Endothelial cell of umbilical vein (primary cell): Measurements from ENCODE around the gene TNIP1. TPM values are rescaled to one million over a fixed set of nuclear protein-coding genes. Genes with fewer than 3 reads are reported as not detected.

ENCODE experiments used
- BruUV-seq: library from RNA; stranded (reverse); fragments of 400-500 nt; replicated peaks from 2 replicates; lab custom pipeline; 2021; lab: Mats Ljungman, UMichigan
- CTCF ChIA-PET: fragments of 300-600, 350-600 bp; sonication (Branson Sonifier 250); formaldehyde crosslinking; loops from one replicate; lab custom pipeline; 2021; ENCODE audit warnings: antibody characterized with exemption, inconsistent platforms; lab: Charles Lee
- POLR2A ChIA-PET: fragments of 300-600, 350-600 bp; sonication (Branson Sonifier 250); formaldehyde crosslinking; loops from one replicate; lab custom pipeline; 2021; ENCODE audit warnings: antibody characterized with exemption, inconsistent platforms; lab: Charles Lee
- DNase-seq: peaks from one replicate; pipeline ENCODE4 v3.0.0-alpha.2; 2011; ENCODE audit warnings: low read depth, low spot score
- FAIRE-seq: peaks from 2 replicates; lab custom pipeline; 2011; peaks lifted over from hg19 to GRCh38; lab: Jason Lieb, UNC
- H2AFZ ChIP-seq: 2 replicates; pipeline ENCODE4 v1.6.0; 2012; ENCODE audit warnings: low read depth, low read length, control low read depth, inconsistent platforms
- H3K27ac ChIP-seq: 2 replicates; pipeline ENCODE4 v1.5.1; 2011; ENCODE audit warnings: low read depth, mild to moderate bottlenecking, control low read depth, low read length, moderate library complexity; ENCODE audit not compliant: insufficient read depth
- H3K27me3 ChIP-seq, 2 experiments: 2 replicates each; pipeline versions ENCODE4 v1.6.0 to v1.6.1; 2011; ENCODE audit warnings: low read length in 2 of 2, mixed read lengths in 1 of 2; ENCODE audit not compliant: control insufficient read depth in 2 of 2, insufficient read depth in 2 of 2
- H3K36me3 ChIP-seq, 2 experiments: 2 replicates in 1 of 2; 3 replicates in 1 of 2; pipeline ENCODE4 v1.5.1; 2011; ENCODE audit warnings: low read length in 2 of 2, mild to moderate bottlenecking in 1 of 2, moderate library complexity in 1 of 2; ENCODE audit not compliant: control insufficient read depth in 2 of 2, insufficient read depth in 2 of 2; ENCODE audit errors: extremely low read depth in 1 of 2
- H3K4me1 ChIP-seq: 3 replicates; pipeline ENCODE4 v1.5.1; 2011; ENCODE audit warnings: mild to moderate bottlenecking, low read length; ENCODE audit not compliant: control insufficient read depth, insufficient read depth; ENCODE audit errors: extremely low read depth
- H3K4me2 ChIP-seq: 2 replicates; pipeline ENCODE4 v1.6.1; 2011; ENCODE audit warnings: low read length, control low read depth, mixed read lengths; ENCODE audit not compliant: insufficient read depth
- H3K4me3 ChIP-seq, 3 experiments: fragments of 200-600 bp in 1 of 3; sonication (generic), shearing (Covaris generic) in 1 of 3; replicated peaks in 1 of 3; 2 replicates each; pipeline ENCODE4 v1.5.1; 2011 to 2016; ENCODE audit warnings: control low read depth in 3 of 3, low read length in 3 of 3, mild to moderate bottlenecking in 2 of 3, inconsistent platforms in 1 of 3, low read depth in 1 of 3, moderate library complexity in 1 of 3; ENCODE audit not compliant: insufficient read depth in 1 of 3
- H3K79me2 ChIP-seq: 2 replicates; pipeline ENCODE4 v1.6.0; 2012; ENCODE audit warnings: low read length, inconsistent platforms; ENCODE audit not compliant: control insufficient read depth, insufficient read depth
- H3K9ac ChIP-seq: replicated peaks from 2 replicates; pipeline ENCODE3; 2011; ENCODE audit warnings: low read length, control low read depth; ENCODE audit not compliant: insufficient read depth; ENCODE audit errors: extremely low read depth
- H3K9me1 ChIP-seq: replicated peaks from 3 replicates; pipeline ENCODE4 v1.6.0; 2011; ENCODE audit warnings: mild to moderate bottlenecking, low read length; ENCODE audit not compliant: control insufficient read depth, insufficient read depth; ENCODE audit errors: extremely low read depth
- H3K9me3 ChIP-seq: replicated peaks from 2 replicates; pipeline ENCODE4 v1.5.1; 2012; ENCODE audit warnings: low read length, inconsistent platforms; ENCODE audit not compliant: control insufficient read depth, insufficient read depth
- H4K20me1 ChIP-seq: replicated peaks from 2 replicates; pipeline ENCODE3; 2011; ENCODE audit warnings: mild to moderate bottlenecking, low read length; ENCODE audit not compliant: control insufficient read depth, insufficient read depth; ENCODE audit errors: extremely low read depth
- CTCF ChIP-seq, 2 donors: IDR thresholded peaks; 1 replicate in 1 of 2; 2 replicates in 1 of 2; pipeline ENCODE4 v1.5.1; 2011; ENCODE audit warnings: low read length in 2 of 2, mild to moderate bottlenecking in 2 of 2, moderate library complexity in 2 of 2, control low read depth in 1 of 2, inconsistent platforms in 1 of 2, low read depth in 1 of 2; ENCODE audit not compliant: insufficient read depth in 1 of 2; ENCODE audit errors: extremely low read depth in 1 of 2
- EZH2 ChIP-seq: IDR thresholded peaks from 2 replicates; pipeline ENCODE4 v1.6.1; 2012; ENCODE audit warnings: borderline replicate concordance, low read depth, mild to moderate bottlenecking, moderate library complexity, low read length, inconsistent platforms; ENCODE audit not compliant: severe bottlenecking
- FOS ChIP-seq: IDR thresholded peaks from 2 replicates; pipeline ENCODE4 v1.6.1; 2011; ENCODE audit warnings: mild to moderate bottlenecking, low read length, moderate library complexity, borderline replicate concordance; ENCODE audit not compliant: insufficient read depth
- GATA2 ChIP-seq: IDR thresholded peaks from 2 replicates; pipeline ENCODE4 v1.7.0; 2011; ENCODE audit warnings: low read depth, mild to moderate bottlenecking, moderate library complexity, mixed read lengths, low read length; ENCODE audit not compliant: insufficient read length, insufficient read depth
- JUN ChIP-seq: IDR thresholded peaks from 2 replicates; pipeline ENCODE4 v1.6.1; 2011; ENCODE audit warnings: borderline replicate concordance, low read depth; ENCODE audit not compliant: insufficient read length, insufficient read depth
- MYC ChIP-seq: IDR thresholded peaks from one replicate; pipeline ENCODE4 v1.6.1; 2011; ENCODE audit warnings: mild to moderate bottlenecking, low read depth, low read length
- POLR2A ChIP-seq: IDR thresholded peaks from 2 replicates; pipeline ENCODE4 v1.6.1; 2012; ENCODE audit warnings: low read depth, mild to moderate bottlenecking, control low read depth, low read length
- POLR2AphosphoS5 ChIP-seq: IDR thresholded peaks from 2 replicates; pipeline ENCODE4 v1.6.1; 2012; ENCODE audit warnings: low read depth, mild to moderate bottlenecking, control low read depth, low read length, moderate library complexity; ENCODE audit not compliant: insufficient read depth
- dilution Hi-C: fragments of 300-500 bp; cut with MboI; formaldehyde crosslinking; loops from one replicate; pipeline ENCODE4 v1.15.0; 2019; ENCODE audit warnings: low sequenced_read_pairs; ENCODE audit not compliant: extremely low pct_ligation_motif_present
- intact Hi-C: fragments of 100-400 bp; cut with micrococcal nuclease; formaldehyde crosslinking; loops from one replicate; pipeline ENCODE4 v1.10.0; 2022
- polyA plus RNA-seq, 4 experiments: library from polyadenylated mRNA; depleted of rRNA in 3 of 4; stranded (reverse) in 3 of 4; unstranded in 1 of 4; fragments of >200 nt; gene quantifications; 2 replicates each; pipeline versions ENCODE4 v1.2.1 to v1.2.3, GENCODE V29; 2011 to 2012; ENCODE audit warnings: missing spikeins in 1 of 4
- total RNA-seq: library from RNA; stranded (reverse); gene quantifications from 2 replicates; pipeline ENCODE4 v1.2.3, GENCODE V29; 2021
- TF ChIP-seq, protein P1 (sequence below): IDR thresholded peaks from 2 replicates; pipeline ENCODE4 v1.6.1; 2011; ENCODE audit not compliant: insufficient read depth, insufficient read length

The TNIP1 gene
- total and polyA plus RNA-seq, 2 donors (not counting 3 experiments of a cell fraction or from before 2014, with no cell fraction given) = 43.0 to 96.8 TPM

DNA sequence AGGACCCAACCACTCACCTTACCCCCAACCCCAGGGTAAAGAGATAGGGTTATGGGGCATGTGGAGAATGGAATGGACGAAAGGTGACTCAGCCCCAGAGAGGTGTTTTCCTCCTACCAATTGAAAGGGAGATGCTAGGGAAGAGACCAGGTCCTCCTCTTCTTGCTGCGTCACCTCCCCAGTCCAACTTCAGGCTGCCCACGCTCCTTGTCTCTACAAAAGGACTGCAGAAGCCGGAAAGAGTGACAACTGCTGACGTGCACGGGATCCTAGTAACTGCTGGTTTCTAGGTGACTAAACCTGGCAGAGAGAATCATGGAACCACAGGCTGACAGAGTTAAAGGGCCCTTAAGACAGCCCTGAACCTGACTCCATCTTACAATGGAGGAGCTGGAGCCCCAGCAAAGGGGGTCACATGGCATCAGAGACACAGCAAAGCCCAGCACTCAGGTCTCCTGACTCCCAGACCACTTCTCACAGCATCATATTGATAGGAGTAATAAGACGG lies 58.3 kb downstream of the TNIP1 start:
- BruUV-seq = no TSS peak
- intact Hi-C loops (loop anchor here (1.0 kb wide), 1 partner anchor 16 kb away; no protein-coding TSS in a partner anchor), dilution Hi-C loops (no loop called here)
- no peak for FAIRE-seq
- no peak for TF ChIP-seq POLR2AphosphoS5
- TF ChIP-seq POLR2A = no peak
- no peak for TF ChIP-seq JUN
- no peak for TF ChIP-seq EZH2
- TF ChIP-seq FOS = no peak
- TF ChIP-seq, protein P1, sequence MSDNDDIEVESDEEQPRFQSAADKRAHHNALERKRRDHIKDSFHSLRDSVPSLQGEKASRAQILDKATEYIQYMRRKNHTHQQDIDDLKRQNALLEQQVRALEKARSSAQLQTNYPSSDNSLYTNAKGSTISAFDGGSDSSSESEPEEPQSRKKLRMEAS = no peak
- no peak for TF ChIP-seq GATA2
- TF ChIP-seq MYC = no peak
- TF ChIP-seq CTCF (IDR thresholded peaks at IDR 0.05; ENCODE audit: extremely low read depth in 1 of 2, insufficient read depth in 1 of 2, low read depth in 1 of 2, low read length in 2 of 2) = no peak
- H3K79me2 ChIP-seq = no peaks in the 10 kb centered on the region
- H3K4me2 ChIP-seq = no peak overlapping the region
- H3K4me1 ChIP-seq = peaks cover 24% of the 10 kb centered on the region
- peaks cover 0 to 6% of the 10 kb centered on the region in 2 experiments for H3K27me3 ChIP-seq
- ChIA-PET CTCF (interaction anchor here (4.2 kb wide), 1 partner anchor 28 kb away, joined by 21 read pairs; no protein-coding TSS in a partner anchor), POLR2A (no interaction called here)
- DNase-seq = no peak
- H3K9me3 ChIP-seq = no peaks in the 10 kb centered on the region
- no peaks in the 10 kb centered on the region for H4K20me1 ChIP-seq
- H3K36me3 ChIP-seq = no peaks in the 10 kb centered on the region
- H2AFZ ChIP-seq = no peak overlapping the region
- H3K27ac ChIP-seq = no peak overlapping the region
- H3K4me3 ChIP-seq = no peak overlapping the region
- no peaks in the 10 kb centered on the region for H3K9me1 ChIP-seq
- no peak overlapping the region for H3K9ac ChIP-seq
